HG03378 (cell line): ENCODE data around the gene RARRES2.
A peak's percentile ranks its signal among the peaks of the same experiment; 100 is the strongest.
"Not testable (repeated sequence)": the region's sequence is repeated elsewhere in the genome, so short reads cannot be mapped to it uniquely, and the experiment has no call there.

Experiments
- ATAC-seq: cut with Tn5 transposase; IDR thresholded peaks from one replicate; pipeline ENCODE4 v1.9.1; 2021; ENCODE audit warnings: mild to moderate bottlenecking, moderate library complexity; ENCODE audit not compliant: unreplicated experiment

Gene RARRES2

GRCh38 chr7:150322833-150323681 lies 18.4 kb downstream of the RARRES2 start, which contains the start of the genes ACTR3C and LRRC61:
TSS of gene ACTR3C (minus strand) at chr7:150323545. CDS start at chr7:150295296, 28,249 bp downstream.
TSS of gene LRRC61 (plus strand) at chr7:150323355. CDS start at chr7:150336862, 13,507 bp downstream.
- peak; percentile 45 for ATAC-seq

GRCh38 chr7:150322114-150322832 lies 19.2 kb downstream of the RARRES2 start:
- no peak for ATAC-seq

GRCh38 chr7:150321788-150322113 lies 19.7 kb downstream of the RARRES2 start:
- ATAC-seq: no peak

GRCh38 chr7:150317748-150318444 lies 23.5 kb downstream of the RARRES2 start:
- no peak for ATAC-seq

GRCh38 chr7:150316987-150317386 lies 24.4 kb downstream of the RARRES2 start:
- not testable (repeated sequence) for ATAC-seq

GRCh38 chr7:150314639-150315239 lies 26.7 kb downstream of the RARRES2 start:
- ATAC-seq: no peak

- no peak for ATAC-seq
Observed at GRCh38 chr7:150313870-150314269, 27.6 kb downstream of the RARRES2 start.

- ATAC-seq: no peak
Observed at GRCh38 chr7:150313367-150313809, 28.0 kb downstream of the RARRES2 start.

GRCh38 chr7:150312649-150313366 lies 28.6 kb downstream of the RARRES2 start:
- ATAC-seq: not testable (repeated sequence)

- ATAC-seq: no peak
Observed at GRCh38 chr7:150311711-150312110, 29.7 kb downstream of the RARRES2 start.

GRCh38 chr7:150311146-150311545 lies 30.3 kb downstream of the RARRES2 start:
- no peak for ATAC-seq

- ATAC-seq: no peak
Observed at GRCh38 chr7:150308575-150308974, 32.9 kb downstream of the RARRES2 start.

GRCh38 chr7:150307904-150308303 lies 33.5 kb downstream of the RARRES2 start:
- ATAC-seq: no peak

GRCh38 chr7:150307129-150307528 lies 34.3 kb downstream of the RARRES2 start:
- no peak for ATAC-seq

GRCh38 chr7:150306377-150306776 lies 35.1 kb downstream of the RARRES2 start:
- ATAC-seq: not testable (repeated sequence)

- ATAC-seq: not testable (repeated sequence)
Observed at GRCh38 chr7:150305903-150306284, 35.5 kb downstream of the RARRES2 start.

- not testable (repeated sequence) for ATAC-seq
Observed at GRCh38 chr7:150305259-150305902, 36.0 kb downstream of the RARRES2 start.

GRCh38 chr7:150304499-150305258 lies 36.8 kb downstream of the RARRES2 start:
- not testable (repeated sequence) for ATAC-seq

- not testable (repeated sequence) for ATAC-seq
Observed at GRCh38 chr7:150302908-150303310, 38.5 kb downstream of the RARRES2 start.
